HG03045 (cell line): ENCODE measurements around the gene SLC41A1.
A peak's percentile ranks its signal among the peaks of the same experiment; 100 is the strongest.
"Not testable (repeated sequence)": the region's sequence is repeated elsewhere in the genome, so short reads cannot be mapped to it uniquely, and the experiment has no call there.

Experiments
- ATAC-seq: cut with Tn5 transposase; IDR thresholded peaks from one replicate; pipeline ENCODE4 v1.9.1; 2021; ENCODE audit warnings: mild to moderate bottlenecking, moderate library complexity; ENCODE audit not compliant: unreplicated experiment

Gene SLC41A1

DNA sequence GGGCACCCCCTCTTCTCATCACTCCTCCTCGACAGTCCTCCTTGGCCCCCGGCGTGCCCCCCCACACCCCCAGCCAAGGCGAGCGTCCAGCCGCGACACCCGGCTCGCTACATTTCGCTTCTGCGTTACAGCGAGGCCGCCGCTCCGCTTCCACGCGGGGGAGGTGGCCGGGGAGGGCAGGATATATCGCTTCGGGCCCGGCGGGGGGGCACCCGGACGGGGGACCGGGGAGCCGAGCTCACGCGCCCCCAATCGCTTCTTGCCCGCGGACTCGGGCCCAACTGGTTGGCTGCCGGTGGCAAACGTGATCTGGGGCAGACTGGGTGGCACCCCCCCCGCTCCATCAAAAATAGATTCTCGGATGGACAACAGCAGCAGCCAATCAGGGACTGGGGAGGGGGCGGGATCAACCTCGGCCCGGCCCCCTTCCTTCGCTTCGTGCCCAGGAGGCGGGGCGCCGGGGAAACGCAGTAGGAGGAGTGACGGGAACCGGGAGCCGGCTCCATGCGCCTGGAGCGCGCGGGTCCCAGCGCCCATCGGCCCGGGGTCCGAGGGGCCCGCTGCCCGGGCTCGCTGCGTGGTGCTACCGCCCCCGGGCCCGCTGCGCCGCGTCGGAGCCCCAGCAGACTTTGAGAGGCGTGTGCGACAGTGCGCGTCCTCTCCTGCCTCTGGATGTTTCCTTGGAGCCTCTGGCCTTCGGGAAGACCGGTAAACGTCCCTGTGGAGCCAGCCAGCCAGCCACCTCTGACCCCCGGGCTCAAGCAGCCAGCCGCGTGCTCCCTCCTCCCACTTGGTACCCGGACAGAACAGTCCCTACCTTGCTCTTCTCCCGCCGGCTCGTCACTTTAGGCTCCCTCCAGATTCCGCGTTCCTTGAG is at the start of gene SLC41A1:
Gene SLC41A1 (minus strand): TSS at position 321 of the 877 bp plus-strand sequence. CDS start 2,757 bp downstream, outside the sequence.
- peak; percentile 84 for ATAC-seq

DNA sequence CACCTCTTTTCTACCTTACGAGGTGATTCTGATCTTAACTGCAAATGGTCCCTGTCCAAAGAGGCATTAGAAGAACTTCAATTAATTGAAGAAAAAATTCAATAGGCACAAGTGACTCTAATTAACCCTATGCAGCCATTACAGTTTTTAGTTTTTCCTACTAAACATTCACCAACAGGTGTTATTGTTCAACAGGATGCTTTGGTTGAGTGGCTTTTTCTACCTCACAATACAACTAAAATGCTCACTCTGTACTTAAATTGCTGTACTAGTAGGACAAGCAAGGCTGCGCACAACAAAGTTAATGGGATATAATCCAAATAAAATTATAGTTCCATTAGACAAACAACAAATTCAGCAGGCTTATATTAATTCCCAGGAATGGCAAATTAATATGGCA is 48.5 kb upstream of the SLC41A1 start:
- ATAC-seq = no peak

DNA sequence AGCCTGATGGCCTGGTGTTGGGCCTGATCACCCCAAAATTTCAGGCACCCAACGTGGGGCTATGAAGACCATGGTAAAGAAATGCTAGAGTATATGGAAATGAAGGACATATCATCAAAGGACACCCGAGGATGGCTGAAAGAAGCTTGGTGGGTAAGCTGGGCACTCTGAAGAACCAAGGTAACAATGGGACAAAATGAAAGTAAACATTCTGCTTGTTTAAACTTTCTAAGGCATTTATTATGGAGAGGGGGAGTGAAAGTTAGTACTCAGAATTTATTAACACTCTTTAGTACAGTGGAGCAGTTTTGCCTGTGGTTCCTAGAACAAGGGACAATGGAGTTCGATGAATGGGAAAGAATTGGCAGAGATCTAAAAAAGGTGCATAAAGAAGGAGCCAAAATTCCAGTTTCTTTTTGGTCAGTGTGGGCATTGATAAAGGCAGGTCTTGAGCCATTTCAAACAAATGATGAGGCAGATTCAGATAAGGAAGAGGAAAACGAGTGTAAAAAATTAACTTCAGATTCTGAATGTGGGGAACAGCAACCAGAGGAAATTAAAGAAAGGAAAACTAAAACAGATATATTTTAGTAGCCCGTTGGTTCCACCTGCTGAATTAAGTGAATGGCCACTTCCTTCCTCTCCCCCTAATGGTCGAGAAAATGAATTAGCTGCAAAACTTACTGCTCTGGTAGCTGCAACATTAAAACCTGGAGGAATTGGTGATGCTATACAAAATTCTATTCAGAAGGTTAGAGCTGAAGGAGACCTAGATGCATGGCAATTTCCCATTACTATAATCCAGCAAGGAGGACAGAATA is 45.4 kb upstream of the SLC41A1 start:
- no peak for ATAC-seq

DNA sequence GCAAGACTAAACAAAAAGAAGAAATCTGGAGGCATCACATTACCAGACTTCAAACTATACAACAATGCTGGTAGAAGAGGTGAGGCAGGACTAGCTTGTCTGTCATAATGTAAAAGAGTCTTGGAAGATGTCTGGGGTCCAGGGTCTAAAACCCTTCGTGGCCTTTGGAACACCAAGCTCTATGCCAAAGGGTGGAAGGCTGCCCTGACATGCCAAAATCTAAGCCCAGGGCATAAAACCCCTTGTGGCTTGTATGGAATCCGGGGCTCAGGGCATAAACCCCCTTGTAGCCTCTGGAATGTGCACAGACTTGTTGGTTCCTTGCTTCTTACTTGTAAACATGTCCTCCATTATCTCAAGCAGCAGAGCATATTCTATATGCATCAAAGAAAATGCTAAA is 44.5 kb upstream of the SLC41A1 start:
- not testable (repeated sequence) for ATAC-seq

- ATAC-seq = no peak
Observed at GRCh38 chr1:205856433-205856832, 43.4 kb upstream of the SLC41A1 start.

- no peak for ATAC-seq
Observed at GRCh38 chr1:205852969-205853368, 40.0 kb upstream of the SLC41A1 start.

DNA sequence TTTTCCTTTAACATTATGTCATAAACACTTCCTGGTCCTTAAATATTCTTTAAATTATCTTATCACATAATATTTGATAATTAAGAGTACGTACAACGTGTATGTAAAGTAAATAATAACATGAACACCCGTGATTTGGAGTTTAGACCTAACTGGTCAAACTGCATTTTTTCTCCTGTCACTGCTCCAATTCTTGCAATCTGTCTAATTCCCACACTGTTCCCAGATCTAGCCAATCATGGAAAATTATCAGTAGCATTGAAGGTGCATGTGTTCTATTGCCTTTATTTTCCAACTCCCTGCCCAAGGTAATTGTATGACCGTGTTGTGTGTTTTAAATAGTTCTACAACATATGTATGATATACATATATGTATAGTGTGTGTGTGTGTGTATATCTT is 39.0 kb upstream of the SLC41A1 start:
- no peak for ATAC-seq

GRCh38 chr1:205849619-205850355 is 36.8 kb upstream of the SLC41A1 start, which contains the start of gene PM20D1:
Gene PM20D1, minus strand, starts transcription at chr1:205850132. Its CDS starts 60 bp downstream, at chr1:205850072.
- ATAC-seq = peak; percentile 92

- ATAC-seq = no peak
Observed at GRCh38 chr1:205843036-205843859, 30.2 kb upstream of the SLC41A1 start.

DNA sequence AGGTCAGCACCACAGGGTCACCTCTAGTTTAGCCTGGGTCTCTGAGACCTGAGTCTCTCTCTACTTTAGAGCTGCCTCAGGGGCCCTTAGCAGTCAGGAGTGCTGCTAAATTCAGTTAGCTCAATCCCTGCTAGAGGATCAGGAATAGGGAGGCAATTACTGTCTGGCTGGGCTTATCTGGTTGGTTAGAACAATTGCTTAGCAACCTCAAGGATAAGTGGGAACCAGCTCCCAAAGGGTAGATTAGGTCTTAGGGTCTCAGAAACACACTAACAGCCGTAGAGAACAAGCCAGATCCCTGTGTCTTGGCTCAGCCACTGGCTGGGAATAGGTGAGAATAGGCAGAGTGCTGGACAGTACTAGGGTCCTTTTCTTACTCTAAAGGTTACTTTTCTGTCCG is 29.2 kb upstream of the SLC41A1 start:
- no peak for ATAC-seq

DNA sequence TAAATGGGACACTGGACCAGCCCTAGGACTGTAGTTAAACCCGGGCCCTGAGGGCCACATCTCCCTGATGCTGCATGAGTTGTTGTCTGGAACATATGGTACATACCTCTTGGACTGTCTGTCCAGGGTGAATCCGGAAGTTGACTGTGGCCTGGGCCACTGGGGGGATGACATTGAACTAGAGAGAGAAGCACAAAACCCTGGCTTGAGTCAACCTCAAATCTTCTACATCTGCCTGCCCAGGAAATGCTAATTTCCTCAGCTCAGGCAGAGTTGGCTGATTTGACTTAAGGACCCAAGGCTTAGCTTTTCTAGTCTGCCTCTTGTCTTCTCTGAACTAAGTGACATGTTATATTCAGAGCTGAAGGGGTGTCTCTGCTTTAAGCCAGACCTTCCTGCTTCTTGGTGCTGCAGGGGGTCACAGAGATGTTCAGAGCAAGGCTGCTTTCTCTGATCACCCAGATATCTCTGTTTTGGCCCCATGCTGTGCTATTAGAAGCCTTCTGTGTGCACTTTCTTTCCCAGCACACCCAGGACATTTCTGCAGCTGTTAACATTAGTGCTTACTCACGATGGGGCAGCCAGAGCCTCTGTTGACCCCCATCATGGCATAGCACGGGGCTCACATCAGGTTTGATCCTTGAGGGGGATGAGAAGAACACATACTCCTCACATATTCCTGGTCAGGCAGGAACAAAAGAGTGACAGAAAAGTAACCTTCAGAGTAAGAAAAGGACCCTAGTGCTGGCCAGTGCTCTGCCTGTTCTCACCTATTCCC is 27.3 kb upstream of the SLC41A1 start:
- no peak for ATAC-seq

- ATAC-seq = no peak
Observed at GRCh38 chr1:205837382-205837970, 24.5 kb upstream of the SLC41A1 start.

- ATAC-seq = no peak
Observed at GRCh38 chr1:205834751-205835150, 21.8 kb upstream of the SLC41A1 start.

- ATAC-seq = no peak
Observed at GRCh38 chr1:205832326-205832751, 19.3 kb upstream of the SLC41A1 start.

DNA sequence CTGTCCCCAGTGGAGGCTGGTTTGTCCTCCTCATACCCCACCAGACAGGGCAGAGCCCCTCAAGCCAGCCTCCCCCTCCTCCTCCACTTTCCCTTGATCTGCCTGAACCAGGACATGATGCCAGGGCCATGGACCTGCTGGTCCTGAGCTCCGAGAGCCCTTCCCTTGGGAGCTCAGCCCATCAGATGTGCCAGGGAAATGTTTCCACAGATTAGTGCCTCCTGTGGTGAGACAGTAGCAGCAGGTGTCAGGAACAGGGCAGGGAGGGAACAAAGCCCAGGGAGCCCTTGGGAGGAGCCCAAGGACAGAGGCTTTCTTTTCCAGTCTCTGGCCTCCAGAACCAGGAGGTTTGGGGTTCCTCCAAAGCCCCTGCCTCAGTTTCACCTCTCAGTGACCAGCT is 14.6 kb upstream of the SLC41A1 start:
- ATAC-seq = no peak

DNA sequence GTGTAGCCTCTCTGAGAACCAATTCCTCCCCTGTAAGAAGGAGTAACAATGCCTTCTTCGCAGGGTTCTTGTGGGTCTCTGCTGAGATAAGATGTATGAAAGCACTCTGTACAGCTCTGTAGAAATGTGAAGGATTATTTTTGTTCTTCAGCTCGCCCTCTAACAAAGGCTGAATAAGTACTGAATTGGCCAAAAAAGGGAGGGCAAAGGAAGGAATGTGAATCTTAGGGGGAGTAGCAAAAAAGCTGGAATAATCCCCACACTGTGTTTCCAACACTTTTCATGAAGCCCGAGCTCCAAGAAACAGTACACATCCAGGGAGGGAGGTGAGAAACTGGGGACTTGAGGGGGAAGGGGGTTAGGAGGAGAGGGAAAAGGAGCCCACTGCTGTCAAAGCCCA is 14.0 kb upstream of the SLC41A1 start:
- ATAC-seq = no peak

DNA sequence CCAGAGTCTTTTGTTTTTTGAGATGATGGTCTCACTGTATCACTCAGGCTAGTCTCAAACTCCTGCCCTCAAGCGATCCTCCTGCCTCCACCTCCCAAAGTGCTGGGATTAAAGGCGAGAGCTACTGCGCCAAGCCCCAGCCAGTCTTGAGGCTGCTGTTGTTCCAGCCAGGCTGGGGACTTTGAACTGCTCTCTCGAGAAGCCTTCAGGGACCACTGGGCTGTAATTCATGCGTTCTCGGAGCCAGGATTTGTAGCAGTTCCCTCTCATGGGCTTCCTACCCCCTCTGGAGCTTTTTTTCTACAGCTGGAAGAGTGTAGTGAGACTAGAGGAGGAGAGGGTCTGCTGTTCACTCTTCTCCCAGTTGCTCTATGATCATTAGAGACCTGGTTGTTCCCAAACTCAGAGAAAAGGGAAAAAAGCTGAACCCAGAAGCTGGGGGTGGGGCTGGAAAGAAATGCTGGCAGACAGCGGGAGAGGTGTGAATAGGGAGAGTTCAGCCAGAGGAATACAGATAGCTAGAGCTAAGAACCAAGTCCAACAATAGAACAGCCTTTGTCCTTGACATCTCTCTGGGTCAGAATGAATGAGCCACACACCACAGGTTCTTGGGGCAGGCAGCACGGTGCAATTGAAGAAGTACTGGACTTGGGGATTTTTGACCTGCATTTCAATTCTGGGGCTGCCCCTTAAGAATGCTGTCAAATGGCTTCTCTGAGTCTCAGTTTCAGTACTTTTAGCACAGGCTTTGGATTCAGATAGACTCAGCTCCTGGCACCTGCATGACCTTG is 13.2 kb upstream of the SLC41A1 start:
- no peak for ATAC-seq

- ATAC-seq = no peak
Observed at GRCh38 chr1:205824180-205824579, 11.2 kb upstream of the SLC41A1 start.
